GM21619 (cell line): ENCODE data around the gene HDAC1.
A peak's percentile ranks its signal among the peaks of the same experiment; 100 is the strongest.

Source experiments
- ATAC-seq: cut with Tn5 transposase; IDR thresholded peaks from one replicate; pipeline ENCODE4 v1.9.1; 2021; ENCODE audit not compliant: unreplicated experiment

HDAC1 gene

GRCh38 chr1:32321712-32322291 lies 29.9 kb downstream of the HDAC1 start:
- no peak for ATAC-seq

GRCh38 chr1:32327204-32327603 lies 35.3 kb downstream of the HDAC1 start:
- ATAC-seq, result no peak

DNA sequence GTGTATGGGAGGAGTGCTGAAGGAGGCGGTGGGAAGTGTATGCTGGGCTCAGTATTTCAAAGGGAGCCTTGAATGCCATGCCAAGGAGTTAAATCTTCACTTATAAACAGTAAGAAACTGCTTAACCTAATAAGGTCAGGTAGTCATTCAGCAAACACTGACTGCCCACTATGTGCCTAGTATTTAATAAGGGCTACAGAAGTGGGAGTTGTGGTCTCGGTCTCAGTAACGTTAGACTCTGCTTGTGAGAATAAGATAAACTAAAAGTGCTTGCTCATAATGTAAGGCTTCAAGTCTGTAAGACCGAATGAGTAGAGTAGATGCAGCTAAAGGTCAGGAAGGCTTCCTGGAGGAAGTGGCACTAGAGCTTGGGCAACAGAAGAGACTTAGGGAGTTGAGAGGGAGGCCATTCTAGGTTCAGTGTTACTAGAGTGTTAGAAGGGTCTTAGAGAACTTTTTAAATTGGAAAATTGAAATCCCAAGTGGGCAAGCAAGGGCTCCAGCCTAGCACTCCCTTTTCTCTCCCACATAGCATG lies 38.1 kb downstream of the HDAC1 start:
- ATAC-seq, result no peak

DNA sequence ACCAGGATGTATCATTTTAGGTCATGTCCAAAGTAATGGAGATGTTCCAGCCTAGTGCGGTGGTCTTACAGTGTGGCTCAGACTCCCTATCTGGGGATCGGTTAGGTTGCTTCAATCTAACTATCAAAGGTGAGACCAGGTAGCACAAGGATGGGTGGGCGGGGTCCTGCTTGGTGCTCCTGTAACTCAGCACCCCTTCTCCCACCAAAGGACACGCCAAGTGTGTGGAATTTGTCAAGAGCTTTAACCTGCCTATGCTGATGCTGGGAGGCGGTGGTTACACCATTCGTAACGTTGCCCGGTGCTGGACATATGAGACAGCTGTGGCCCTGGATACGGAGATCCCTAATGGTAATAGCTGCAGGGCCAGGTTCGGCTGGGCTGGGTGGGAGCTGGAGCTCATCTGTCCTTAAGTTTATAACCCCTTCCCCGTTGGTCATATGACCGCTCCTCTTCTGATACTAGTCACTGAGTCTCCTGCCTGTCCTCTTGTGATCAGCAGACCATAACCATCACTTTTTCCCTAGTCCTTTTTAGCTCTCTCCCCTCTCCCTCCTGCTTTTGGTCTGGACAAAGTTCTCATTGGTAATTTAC lies 38.8 kb downstream of the HDAC1 start:
- no peak for ATAC-seq

DNA sequence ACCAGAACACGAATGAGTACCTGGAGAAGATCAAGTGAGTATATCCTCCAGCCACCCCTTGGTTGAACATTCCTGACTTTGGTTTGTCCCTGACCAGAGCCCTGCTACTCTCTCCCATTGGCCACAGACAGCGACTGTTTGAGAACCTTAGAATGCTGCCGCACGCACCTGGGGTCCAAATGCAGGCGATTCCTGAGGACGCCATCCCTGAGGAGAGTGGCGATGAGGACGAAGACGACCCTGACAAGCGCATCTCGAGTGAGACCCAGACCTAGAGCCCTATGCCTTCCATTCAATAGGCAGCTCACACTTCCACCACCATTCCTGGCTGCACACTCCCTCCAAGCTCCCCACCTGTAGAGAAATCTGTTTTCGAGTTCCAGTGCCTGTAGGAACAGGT lies 39.7 kb downstream of the HDAC1 start:
- ATAC-seq, result no peak

- ATAC-seq, result no peak
These were observed 40.6 kb downstream of the HDAC1 start for GRCh38 chr1:32332290-32333079.

DNA sequence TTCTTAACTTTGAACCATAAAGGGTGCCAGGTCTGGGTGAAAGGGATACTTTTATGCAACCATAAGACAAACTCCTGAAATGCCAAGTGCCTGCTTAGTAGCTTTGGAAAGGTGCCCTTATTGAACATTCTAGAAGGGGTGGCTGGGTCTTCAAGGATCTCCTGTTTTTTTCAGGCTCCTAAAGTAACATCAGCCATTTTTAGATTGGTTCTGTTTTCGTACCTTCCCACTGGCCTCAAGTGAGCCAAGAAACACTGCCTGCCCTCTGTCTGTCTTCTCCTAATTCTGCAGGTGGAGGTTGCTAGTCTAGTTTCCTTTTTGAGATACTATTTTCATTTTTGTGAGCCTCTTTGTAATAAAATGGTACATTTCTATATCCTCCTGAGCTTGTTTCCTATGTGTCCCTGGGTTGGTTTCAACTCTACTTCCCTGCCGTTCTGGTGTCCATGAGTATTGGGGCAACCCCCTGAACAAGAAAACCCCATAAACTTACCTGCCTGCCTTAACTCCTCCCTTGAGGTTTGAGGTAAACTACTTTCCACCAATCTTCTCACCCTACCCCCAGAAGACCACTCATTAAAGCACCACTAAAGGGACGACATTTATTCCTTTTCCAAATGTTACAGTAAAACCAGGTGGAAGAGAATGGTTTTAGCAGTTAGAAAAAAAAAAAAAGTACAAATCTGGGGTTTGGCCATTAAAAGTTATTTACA lies 41.5 kb downstream of the HDAC1 start:
- no peak for ATAC-seq

DNA sequence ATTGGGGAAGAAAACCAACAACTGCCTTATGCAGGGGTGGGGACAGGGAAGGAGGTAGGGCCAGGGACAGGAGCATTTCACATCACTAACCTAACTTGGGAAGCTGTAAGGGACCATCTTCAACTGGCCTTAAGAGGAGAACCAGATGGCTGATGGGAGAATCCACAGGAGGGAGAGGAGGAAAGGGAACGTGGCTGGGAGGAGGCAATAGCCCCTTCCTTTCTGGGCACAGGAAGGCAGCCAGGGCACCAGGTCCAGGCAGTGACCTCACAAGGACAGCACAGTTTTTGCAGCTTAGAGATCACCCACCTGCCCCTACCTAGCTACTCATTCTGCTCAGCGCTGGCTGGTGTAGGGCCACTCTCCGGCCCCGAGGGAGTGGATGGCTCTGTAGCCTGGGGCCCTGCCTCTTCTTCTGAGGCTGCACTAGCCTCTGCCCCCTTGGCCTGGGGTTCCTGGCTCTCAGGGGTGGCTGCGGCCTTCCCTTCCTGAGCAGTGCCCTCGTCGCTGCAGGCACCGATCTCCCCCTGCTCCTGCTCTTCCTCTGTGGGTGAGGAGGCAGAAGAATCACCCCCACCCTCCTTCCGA lies 42.5 kb downstream of the HDAC1 start:
- no peak for ATAC-seq

DNA sequence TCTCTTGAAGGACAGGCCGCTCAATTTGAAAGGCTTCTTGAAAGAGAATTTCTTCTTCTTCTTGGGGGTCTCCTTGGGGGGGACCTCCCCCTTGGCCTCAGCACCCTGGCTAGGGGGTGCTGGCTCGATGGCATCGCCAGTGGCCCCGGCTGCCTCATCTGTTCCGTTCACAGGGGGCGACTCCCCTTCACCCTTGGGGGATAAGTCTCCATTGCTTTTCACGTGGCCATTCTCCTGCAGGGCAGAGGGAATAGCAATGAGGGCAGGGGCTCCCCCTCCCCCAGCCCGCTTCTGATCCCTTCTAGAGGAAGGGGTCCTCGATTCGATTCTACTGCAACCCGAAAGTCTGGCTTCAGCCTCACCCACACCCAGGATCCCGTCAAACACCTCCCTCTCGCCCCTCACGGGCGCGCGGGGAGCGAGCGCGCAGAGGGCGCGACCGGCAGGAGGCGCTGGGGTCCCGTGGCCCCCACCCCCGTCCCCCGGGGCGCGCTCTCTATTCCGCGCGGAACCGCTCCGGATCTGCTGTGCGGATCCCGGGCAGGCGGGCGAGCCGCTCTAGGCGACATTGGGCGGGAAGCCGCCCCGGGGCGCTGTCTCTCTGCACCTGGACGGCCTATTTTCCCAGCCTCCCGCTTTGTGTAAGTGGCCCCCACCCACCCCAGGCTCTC lies 43.1 kb downstream of the HDAC1 start:
- ATAC-seq, result no peak

DNA sequence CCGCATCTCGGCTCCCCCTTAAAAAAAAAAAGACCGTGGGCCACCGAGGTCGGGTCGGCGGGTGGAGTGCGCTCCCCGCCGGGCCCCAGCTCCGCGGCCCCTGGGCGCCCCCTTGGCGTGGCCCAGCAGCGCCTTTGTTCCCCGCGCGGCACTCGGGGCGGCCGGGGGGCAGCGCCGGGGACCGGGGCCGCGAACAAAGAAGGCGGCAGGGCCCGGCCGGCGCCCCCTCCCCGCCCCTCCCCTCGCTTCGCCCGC lies 43.6 kb downstream of the HDAC1 start:
- no peak for ATAC-seq

- ATAC-seq, result no peak
These were observed 44.1 kb downstream of the HDAC1 start, which contains the start of gene MARCKSL1 for GRCh38 chr1:32335790-32336590. MARCKSL1 (minus strand) TSS chr1:32336233; CDS start chr1:32336033, 200 bp downstream.

GRCh38 chr1:32336591-32336932 lies 44.7 kb downstream of the HDAC1 start:
- ATAC-seq, result no peak

DNA sequence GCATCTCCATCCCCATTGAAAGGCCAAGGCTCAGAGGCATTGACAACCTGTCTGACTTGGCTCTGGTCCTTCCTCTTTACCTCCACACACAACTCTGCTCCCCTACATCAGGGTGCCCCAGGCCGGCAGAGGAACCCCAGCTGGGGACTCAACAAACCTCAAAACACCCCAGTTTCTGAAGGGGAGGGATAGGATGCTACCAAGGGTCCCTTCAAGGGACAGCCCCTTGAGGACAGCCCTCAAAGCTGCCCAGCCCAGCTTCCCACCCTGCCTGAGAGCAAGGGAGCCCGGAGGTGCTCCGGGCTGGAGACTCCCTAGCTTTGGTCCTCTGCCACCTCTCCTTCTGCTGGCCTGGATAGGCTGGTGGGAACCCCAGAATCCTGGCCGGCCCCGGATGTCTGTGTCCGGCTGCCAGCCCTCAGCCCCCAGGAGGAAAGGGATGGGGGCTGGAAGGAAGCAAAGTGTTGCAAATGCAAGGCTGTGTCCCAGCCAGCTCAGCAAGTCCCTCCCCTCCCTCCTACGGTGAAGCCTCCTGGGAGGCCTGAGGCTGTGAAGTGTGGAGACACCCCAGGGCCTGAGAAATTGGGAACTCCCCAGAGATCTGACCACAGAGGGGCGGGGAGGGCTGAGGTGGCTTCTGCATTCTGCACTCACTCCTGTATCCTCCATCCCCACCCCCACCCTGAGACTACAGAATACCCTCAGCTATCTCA lies 45.2 kb downstream of the HDAC1 start:
- peak; percentile 30 for ATAC-seq

GRCh38 chr1:32337855-32338636 lies 46.2 kb downstream of the HDAC1 start:
- ATAC-seq, result no peak

- ATAC-seq, result no peak
These were observed 46.8 kb downstream of the HDAC1 start for GRCh38 chr1:32338637-32339145.

GRCh38 chr1:32339363-32339978 lies 47.6 kb downstream of the HDAC1 start:
- peak; percentile 31 for ATAC-seq

DNA sequence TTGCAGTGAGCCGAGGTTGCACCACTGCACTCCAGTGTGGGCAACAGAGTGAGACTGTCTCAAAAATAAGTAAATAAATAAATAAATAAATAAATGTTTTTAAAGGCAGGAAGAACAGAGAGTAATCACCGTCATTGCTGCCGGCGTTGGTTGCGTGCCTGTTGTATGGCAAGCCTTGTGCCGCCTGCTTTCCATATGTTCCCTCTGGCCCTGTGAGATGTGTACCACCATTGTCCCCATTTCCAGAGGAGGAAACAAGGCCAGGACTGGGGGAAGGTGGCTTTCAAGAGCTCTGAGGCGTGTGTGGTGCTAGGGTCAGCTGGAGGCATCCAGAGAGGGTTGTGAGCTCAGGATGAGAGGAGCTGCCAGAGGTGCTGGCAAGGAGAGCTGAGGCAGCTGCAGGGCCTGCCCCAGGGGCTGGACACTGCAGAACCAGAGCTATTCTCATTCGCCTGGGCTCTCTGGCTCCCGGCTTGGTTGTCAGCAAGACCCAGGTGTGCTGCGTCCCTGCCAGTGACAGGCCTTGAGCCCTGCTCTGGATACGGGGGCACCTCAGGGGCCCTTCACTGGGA lies 49.4 kb downstream of the HDAC1 start:
- no peak for ATAC-seq

GRCh38 chr1:32341971-32342370 lies 50.1 kb downstream of the HDAC1 start:
- no peak for ATAC-seq
